ENCODE data around the gene RNF148.

- TF ChIP-seq GATA3 (IDR thresholded peaks at IDR 0.05; ENCODE audit: low read depth, low read length) (no peak), GATA2 (IDR thresholded peaks at IDR 0.05; ENCODE audit: low read depth, low read length) (no peak)
Measured at GRCh38 chr7:122684504-122684903, 18.2 kb downstream of the RNF148 start.

All from SH-SY5Y (cell line).